Upper lobe of right lung (tissue), 1 donor: ENCODE data around the gene RBFOX1. TPM values are rescaled to one million over a fixed set of nuclear protein-coding genes. Genes with fewer than 3 reads are reported as not detected.

Source experiments
- ATAC-seq: fragments of 200-7000 bp; cut with Tn5 transposase; one replicate; pipeline ENCODE4 v1.9.1; 2020; ENCODE audit warnings: mild to moderate bottlenecking, moderate library complexity
- DNase-seq: peaks from one replicate; pipeline ENCODE4 v3.0.0-alpha.2; 2020
- H3K27ac ChIP-seq: fragments of 200-600 bp; one replicate; pipeline ENCODE4 v1.8.0; 2022
- H3K27me3 ChIP-seq: fragments of 200-600 bp; one replicate; pipeline ENCODE4 v1.8.0; 2022; ENCODE audit warnings: mild to moderate bottlenecking
- H3K36me3 ChIP-seq: fragments of 200-600 bp; one replicate; pipeline ENCODE4 v1.8.0; 2022
- H3K4me1 ChIP-seq: fragments of 200-600 bp; one replicate; pipeline ENCODE4 v1.8.0; 2022
- H3K4me3 ChIP-seq: fragments of 200-600 bp; one replicate; pipeline ENCODE4 v1.8.0; 2022; ENCODE audit warnings: mild to moderate bottlenecking
- H3K9me3 ChIP-seq: fragments of 200-600 bp; one replicate; pipeline ENCODE4 v1.8.0; 2022
- intact Hi-C: fragments of 100-400 bp; cut with DNase I; formaldehyde crosslinking; loops from one replicate; pipeline ENCODE4 v1.11.0; 2022
- total RNA-seq: library from RNA; stranded (reverse); fragmentation: NEBNext Ultra II Directional; extraction: Animal tissue kit (Norgen Biotek cat#: 25700); gene quantifications from one replicate; pipeline ENCODE4 v1.2.1, GENCODE V29; 2021
- TF ChIP-seq, protein P1 (sequence below): fragments of 200-600 bp; IDR thresholded peaks from one replicate; pipeline ENCODE4 v1.8.0; 2022; ENCODE audit warnings: antibody characterized with exemption
- donor health status: DM: no; HTN: yes; CAD: no; lungs with severe emphysema.

RBFOX1 gene
- total RNA-seq, 1 donor from 2014 or later, result not detected

DNA sequence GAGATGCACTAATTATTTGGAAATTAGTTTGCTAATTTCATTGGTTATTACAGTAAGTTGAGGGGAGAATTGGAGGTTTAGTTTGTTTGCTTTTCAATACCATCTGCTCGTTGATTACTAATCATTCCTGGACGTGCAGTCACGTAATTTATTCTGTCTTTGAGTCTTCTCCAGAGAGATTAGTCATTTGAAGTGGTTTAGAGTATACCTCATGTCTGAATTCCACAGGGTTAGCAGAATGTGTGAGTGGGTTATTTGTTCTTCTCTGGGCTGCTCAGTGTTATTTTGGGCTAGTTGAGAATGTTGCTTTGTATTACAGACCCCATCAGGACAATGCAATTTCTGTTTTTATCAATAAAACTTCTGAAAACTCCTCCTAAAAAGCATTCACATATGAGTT, 265.0 kb downstream of the RBFOX1 start:
- TF ChIP-seq, protein P1, sequence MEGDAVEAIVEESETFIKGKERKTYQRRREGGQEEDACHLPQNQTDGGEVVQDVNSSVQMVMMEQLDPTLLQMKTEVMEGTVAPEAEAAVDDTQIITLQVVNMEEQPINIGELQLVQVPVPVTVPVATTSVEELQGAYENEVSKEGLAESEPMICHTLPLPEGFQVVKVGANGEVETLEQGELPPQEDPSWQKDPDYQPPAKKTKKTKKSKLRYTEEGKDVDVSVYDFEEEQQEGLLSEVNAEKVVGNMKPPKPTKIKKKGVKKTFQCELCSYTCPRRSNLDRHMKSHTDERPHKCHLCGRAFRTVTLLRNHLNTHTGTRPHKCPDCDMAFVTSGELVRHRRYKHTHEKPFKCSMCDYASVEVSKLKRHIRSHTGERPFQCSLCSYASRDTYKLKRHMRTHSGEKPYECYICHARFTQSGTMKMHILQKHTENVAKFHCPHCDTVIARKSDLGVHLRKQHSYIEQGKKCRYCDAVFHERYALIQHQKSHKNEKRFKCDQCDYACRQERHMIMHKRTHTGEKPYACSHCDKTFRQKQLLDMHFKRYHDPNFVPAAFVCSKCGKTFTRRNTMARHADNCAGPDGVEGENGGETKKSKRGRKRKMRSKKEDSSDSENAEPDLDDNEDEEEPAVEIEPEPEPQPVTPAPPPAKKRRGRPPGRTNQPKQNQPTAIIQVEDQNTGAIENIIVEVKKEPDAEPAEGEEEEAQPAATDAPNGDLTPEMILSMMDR, result no peak
- no peaks in the 10 kb centered on the region for H3K4me1 ChIP-seq
- H3K36me3 ChIP-seq, result no peaks in the 10 kb centered on the region
- no peaks in the 10 kb centered on the region for H3K27me3 ChIP-seq
- no peak overlapping the region for H3K4me3 ChIP-seq
- H3K27ac ChIP-seq, result no peak overlapping the region
- no peaks in the 10 kb centered on the region for H3K9me3 ChIP-seq
- intact Hi-C loops, result no loop called here
- DNase-seq (no peak), ATAC-seq (no peak)

DNA sequence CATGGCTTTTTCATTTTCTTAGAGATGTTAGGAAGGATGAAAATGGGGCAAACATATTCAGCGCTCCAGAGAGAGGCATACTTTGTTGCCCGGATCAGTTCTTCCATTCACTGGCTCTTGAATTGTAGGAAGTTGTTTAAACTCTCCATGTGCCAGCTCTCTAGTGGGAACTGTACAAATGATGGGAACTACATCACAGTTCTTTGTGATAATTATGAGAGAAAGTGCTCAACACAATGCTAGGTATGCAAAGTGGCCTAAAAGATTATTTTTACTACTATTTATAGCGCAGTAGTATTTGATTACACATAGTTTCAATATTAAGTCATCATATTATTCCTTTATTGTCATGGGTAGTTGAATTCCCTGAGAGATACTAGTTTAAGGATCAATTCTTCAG, 268.5 kb downstream of the RBFOX1 start:
- H3K27ac ChIP-seq, result no peak overlapping the region

DNA sequence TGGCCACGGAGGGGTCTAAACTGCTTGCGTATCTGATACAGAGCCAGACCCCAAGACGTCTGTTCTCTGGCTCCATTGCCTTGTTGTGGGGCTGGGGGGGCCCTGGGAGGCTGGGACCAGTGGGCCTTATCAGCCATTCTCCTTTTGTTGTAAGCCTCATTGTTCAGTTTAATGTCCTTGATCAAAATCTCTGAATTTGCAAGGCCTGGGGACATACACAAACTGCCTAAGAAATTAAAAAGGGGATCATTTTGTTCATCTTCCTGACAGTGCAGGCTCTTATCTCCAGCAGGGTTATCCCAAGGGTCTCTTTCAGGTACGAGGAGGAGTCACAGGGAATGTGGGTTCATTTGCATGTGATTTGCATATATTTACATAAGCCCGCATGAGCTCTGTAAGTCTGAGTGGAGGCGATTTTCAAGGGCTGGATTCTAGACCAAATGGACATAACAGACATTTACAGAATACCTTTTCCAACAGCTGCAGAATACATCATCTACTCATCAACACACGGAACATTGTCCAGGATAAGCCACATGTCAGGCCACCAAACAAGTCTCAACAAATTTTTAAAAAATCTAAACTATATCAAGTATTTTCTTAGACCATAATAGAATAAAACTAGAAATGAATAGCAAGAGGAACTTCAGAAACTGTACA, 269.8 kb downstream of the RBFOX1 start:
- ATAC-seq, result no peak
- no peak for DNase-seq
- Histone ChIP-seq H3K27ac (no peak overlapping the region), H3K9me3 (no peaks in the 10 kb centered on the region), H3K36me3 (no peaks in the 10 kb centered on the region), H3K4me3 (no peak overlapping the region), H3K4me1 (no peaks in the 10 kb centered on the region), H3K27me3 (no peaks in the 10 kb centered on the region)
- TF ChIP-seq, protein P1, result no peak
- intact Hi-C loops, result no loop called here

More for the DNA sequence above, 268.5 kb downstream of the RBFOX1 start:
- DNase-seq (no peak), ATAC-seq (no peak)
- H3K27me3 ChIP-seq, result no peaks in the 10 kb centered on the region
- intact Hi-C loops, result no loop called here
- no peaks in the 10 kb centered on the region for H3K4me1 ChIP-seq
- H3K36me3 ChIP-seq, result no peaks in the 10 kb centered on the region
- TF ChIP-seq, protein P1, result no peak
- no peaks in the 10 kb centered on the region for H3K9me3 ChIP-seq
- H3K4me3 ChIP-seq, result no peak overlapping the region

DNA sequence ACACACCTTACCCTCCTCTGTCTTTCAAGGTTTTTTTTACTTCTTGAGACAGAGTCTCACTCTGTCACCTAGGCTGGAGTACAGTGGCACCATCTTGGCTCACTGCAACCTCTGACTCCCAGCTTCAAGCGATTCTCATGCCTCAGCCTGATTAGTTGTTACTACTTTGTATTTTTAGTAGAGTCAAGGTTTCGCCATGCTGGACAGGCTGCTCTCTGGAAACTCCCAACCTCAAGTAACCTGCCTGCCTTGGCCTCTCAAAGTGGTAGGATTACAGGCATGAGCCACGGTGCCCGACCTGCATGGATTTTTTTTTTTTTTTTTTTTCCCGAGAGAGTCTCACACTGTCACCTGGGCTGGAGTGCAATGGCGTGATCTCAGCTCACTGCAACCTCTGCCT, 273.2 kb downstream of the RBFOX1 start:
- ATAC-seq, result no peak
- no peak overlapping the region for H3K4me3 ChIP-seq
- H3K4me1 ChIP-seq, result no peaks in the 10 kb centered on the region
- H3K9me3 ChIP-seq, result no peaks in the 10 kb centered on the region
- H3K27ac ChIP-seq, result no peak overlapping the region
- TF ChIP-seq, protein P1, result no peak
- intact Hi-C loops, result no loop called here
- no peaks in the 10 kb centered on the region for H3K27me3 ChIP-seq
- DNase-seq, result no peak
- H3K36me3 ChIP-seq, result no peaks in the 10 kb centered on the region

DNA sequence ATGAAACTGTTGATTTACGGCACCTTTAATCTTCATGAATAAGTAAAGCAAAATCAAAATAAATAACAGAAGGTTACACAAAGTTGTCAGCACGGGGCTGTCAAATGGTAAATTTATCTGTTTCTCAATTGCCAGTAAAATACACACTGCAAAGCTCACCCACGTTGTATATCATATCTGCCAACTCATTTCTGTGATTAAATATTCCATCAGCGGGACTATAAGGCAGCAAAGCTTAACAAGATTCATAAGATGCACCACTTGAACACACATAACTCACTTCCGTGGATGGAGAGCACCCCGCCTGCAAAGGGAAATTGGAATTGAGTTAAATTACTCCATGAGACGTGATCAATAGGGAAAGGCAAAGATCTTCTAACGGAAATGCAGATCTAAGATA, 280.0 kb downstream of the RBFOX1 start:
- H3K4me3 ChIP-seq, result no peak overlapping the region
- no peaks in the 10 kb centered on the region for H3K4me1 ChIP-seq
- H3K9me3 ChIP-seq, result no peaks in the 10 kb centered on the region
- ATAC-seq (no peak), DNase-seq (no peak)
- intact Hi-C loops, result no loop called here
- H3K36me3 ChIP-seq, result no peaks in the 10 kb centered on the region
- no peaks in the 10 kb centered on the region for H3K27me3 ChIP-seq
- TF ChIP-seq, protein P1, result no peak
- H3K27ac ChIP-seq, result no peak overlapping the region

DNA sequence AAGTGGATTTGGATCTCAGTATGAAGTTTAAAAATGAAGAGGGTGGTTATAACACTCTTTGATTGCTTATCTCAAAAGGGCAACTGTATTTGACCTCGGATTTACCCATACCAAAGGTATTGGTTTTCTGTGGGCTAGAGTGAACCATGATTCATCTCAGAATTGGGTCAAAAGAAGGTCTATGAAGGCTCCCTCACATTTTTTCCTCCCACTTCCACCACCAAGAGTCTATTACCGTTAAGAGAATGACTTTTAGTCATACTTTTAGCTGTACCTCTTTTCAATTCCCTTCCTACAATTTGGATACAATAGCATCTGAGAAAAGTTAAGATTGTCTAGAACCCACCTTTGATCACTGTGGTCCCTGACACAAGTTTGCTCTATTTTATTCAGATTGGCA, 280.9 kb downstream of the RBFOX1 start:
- H3K4me1 ChIP-seq, result no peaks in the 10 kb centered on the region
- ATAC-seq (no peak), DNase-seq (no peak)
- H3K27ac ChIP-seq, result no peak overlapping the region
- no peaks in the 10 kb centered on the region for H3K36me3 ChIP-seq
- no peaks in the 10 kb centered on the region for H3K27me3 ChIP-seq
- no peaks in the 10 kb centered on the region for H3K9me3 ChIP-seq
- TF ChIP-seq, protein P1, result no peak
- intact Hi-C loops, result no loop called here
- H3K4me3 ChIP-seq, result no peak overlapping the region
